OCI-LY7 (cell line): ENCODE data around the gene C1orf216. TPM values are rescaled to one million over a fixed set of nuclear protein-coding genes. Genes with fewer than 3 reads are reported as not detected.

ENCODE experiments used
- BruUV-seq: library from RNA; stranded (reverse); fragments of 400-500 nt; replicated peaks from 2 replicates; lab custom pipeline; 2021; lab: Mats Ljungman, UMichigan
- CTCF ChIA-PET: fragments of 300-600 bp; sonication (Branson Sonifier 250); formaldehyde crosslinking; loops from one replicate; lab custom pipeline; 2022; ENCODE audit warnings: antibody characterized with exemption; ENCODE audit not compliant: unreplicated experiment; lab: Charles Lee
- POLR2A ChIA-PET: fragments of 300-600 bp; sonication (Branson Sonifier 250); formaldehyde crosslinking; loops from one replicate; lab custom pipeline; 2022; ENCODE audit warnings: antibody characterized with exemption; lab: Charles Lee
- DNase-seq: peaks from one replicate; pipeline ENCODE4 v3.0.0-alpha.2; 2015; ENCODE audit warnings: low spot score
- H2AFZ ChIP-seq: fragments of 200-600 bp; sonication (generic), shearing (Covaris generic); 2 replicates; pipeline ENCODE4 v1.6.1; 2014; ENCODE audit warnings: mild to moderate bottlenecking, antibody characterized with exemption, low read length, moderate library complexity
- H3K27ac ChIP-seq: fragments of 200-600 bp; sonication (generic); 2 replicates; pipeline ENCODE4 v1.5.1; 2014; ENCODE audit warnings: mixed run types, low read depth, mild to moderate bottlenecking, moderate library complexity, low read length, inconsistent platforms; ENCODE audit not compliant: poor library complexity, severe bottlenecking
- H3K36me3 ChIP-seq: fragments of 200-600 bp; sonication (generic); 2 replicates; pipeline ENCODE4 v1.6.1; 2014; ENCODE audit warnings: mild to moderate bottlenecking, antibody characterized with exemption, low read length, moderate library complexity, mixed read lengths; ENCODE audit not compliant: insufficient read depth
- H3K4me1 ChIP-seq: fragments of 200-600 bp; sonication (generic); 2 replicates; pipeline ENCODE4 v1.5.1; 2014; ENCODE audit warnings: mild to moderate bottlenecking, low read length; ENCODE audit not compliant: insufficient read depth, poor library complexity, severe bottlenecking
- H3K4me2 ChIP-seq: fragments of 200-600 bp; sonication (generic); 2 replicates; pipeline ENCODE4 v1.6.1; 2014; ENCODE audit warnings: mild to moderate bottlenecking, low read length
- H3K4me3 ChIP-seq: fragments of 200-600 bp; sonication (generic); 2 replicates; pipeline ENCODE4 v1.5.1; 2014; ENCODE audit warnings: mild to moderate bottlenecking, low read depth, low read length; ENCODE audit not compliant: poor library complexity, severe bottlenecking
- H3K79me2 ChIP-seq: fragments of 200-600 bp; sonication (generic); 2 replicates; pipeline ENCODE4 v1.6.1; 2016; ENCODE audit warnings: low read depth, mild to moderate bottlenecking, low read length, moderate library complexity, mixed read lengths; ENCODE audit not compliant: insufficient read depth
- H3K9me2 ChIP-seq: fragments of 200-600 bp; sonication (generic); 2 replicates; pipeline ENCODE4 v1.6.1; 2016; ENCODE audit warnings: mild to moderate bottlenecking, low read length, mixed read lengths; ENCODE audit not compliant: insufficient read depth
- H3K9me3 ChIP-seq: fragments of 200-600 bp; sonication (generic); 2 replicates; pipeline ENCODE4 v1.6.1; 2014; ENCODE audit warnings: mild to moderate bottlenecking, mixed run types, low read length, mixed read lengths
- H4K20me1 ChIP-seq: fragments of 200-600 bp; sonication (generic); 2 replicates; pipeline ENCODE4 v1.6.1; 2014; ENCODE audit warnings: mild to moderate bottlenecking, antibody characterized with exemption, low read length, moderate library complexity, mixed read lengths; ENCODE audit not compliant: insufficient read depth
- CTCF ChIP-seq: fragments of 200-600 bp; sonication (generic); conservative IDR thresholded peaks from 2 replicates; pipeline ENCODE4 v1.5.1; 2014; ENCODE audit warnings: mild to moderate bottlenecking, antibody characterized with exemption, low read length, moderate library complexity, mixed read lengths
- EZH2phosphoT487 ChIP-seq: fragments of 200-600 bp; sonication (generic); IDR thresholded peaks from 2 replicates; pipeline ENCODE4 v1.6.1; 2018; ENCODE audit warnings: low read depth, borderline replicate concordance, mild to moderate bottlenecking, mixed run types, antibody characterized with exemption, low read length, moderate library complexity, mixed read lengths
- intact Hi-C: fragments of 100-400 bp; cut with micrococcal nuclease; formaldehyde crosslinking; loops from one replicate; pipeline ENCODE4 v1.10.0; 2022; ENCODE audit not compliant: unreplicated experiment
- total RNA-seq, 2 experiments: library from RNA; depleted of rRNA in 1 of 2; stranded (reverse); fragments of >200 nt in 1 of 2; shearing (Covaris generic) in 1 of 2; gene quantifications; 2 replicates each; pipeline ENCODE4 v1.2.3, GENCODE V29; 2014 to 2022

The C1orf216 gene
- total RNA-seq, 2 experiments from 2014 or later = 8.8 to 15.3 TPM

- no peak for TF ChIP-seq CTCF
- no peak for TF ChIP-seq EZH2phosphoT487
- Histone ChIP-seq H3K9me2 (no peaks in the 10 kb centered on the region), H2AFZ (no peak overlapping the region), H3K79me2 (no peaks in the 10 kb centered on the region), H3K4me1 (no peaks in the 10 kb centered on the region), H3K9me3 (no peaks in the 10 kb centered on the region), H3K27ac (no peak overlapping the region), H3K36me3 (no peaks in the 10 kb centered on the region), H3K4me2 (no peak overlapping the region), H4K20me1 (no peaks in the 10 kb centered on the region), H3K4me3 (no peak overlapping the region)
- no TSS peak for BruUV-seq
- intact Hi-C loops = no loop called here
- ChIA-PET CTCF (no interaction called here), POLR2A (no interaction called here)
- DNase-seq = no peak
These were observed 42.9 kb downstream of the C1orf216 start for GRCh38 chr1:35675773-35676172.

- Histone ChIP-seq H3K4me1 (no peaks in the 10 kb centered on the region), H3K9me2 (no peaks in the 10 kb centered on the region), H3K4me3 (no peak overlapping the region), H3K36me3 (no peaks in the 10 kb centered on the region), H3K79me2 (no peaks in the 10 kb centered on the region), H3K9me3 (no peaks in the 10 kb centered on the region), H3K4me2 (no peak overlapping the region), H3K27ac (no peak overlapping the region), H2AFZ (no peak overlapping the region), H4K20me1 (no peaks in the 10 kb centered on the region)
- DNase-seq = no peak
- ChIA-PET CTCF (no interaction called here), POLR2A (no interaction called here)
- no TSS peak for BruUV-seq
- intact Hi-C loops = no loop called here
- TF ChIP-seq CTCF (no peak), EZH2phosphoT487 (no peak)
These were observed 44.6 kb downstream of the C1orf216 start for GRCh38 chr1:35674111-35674510.

- H3K36me3 ChIP-seq = no peaks in the 10 kb centered on the region
- no peak overlapping the region for H3K4me3 ChIP-seq
- no peak overlapping the region for H2AFZ ChIP-seq
- no peak for DNase-seq
- H3K9me2 ChIP-seq = no peaks in the 10 kb centered on the region
- intact Hi-C loops = no loop called here
- CTCF ChIA-PET = interaction anchor here (0.6 kb wide), 2 partner anchors 197 to 1599 kb away, joined by 3 to 4 read pairs; no protein-coding TSS in a partner anchor
- no peak overlapping the region for H3K4me2 ChIP-seq
- POLR2A ChIA-PET = interaction anchor here (0.6 to 0.7 kb wide), 2 partner anchors 155 to 547 kb away, joined by 3 to 4 read pairs; no protein-coding TSS in a partner anchor
- H3K27ac ChIP-seq = no peak overlapping the region
- no peaks in the 10 kb centered on the region for H3K9me3 ChIP-seq
- no peaks in the 10 kb centered on the region for H3K4me1 ChIP-seq
- TF ChIP-seq EZH2phosphoT487 = no peak
- TF ChIP-seq CTCF = no peak
- no peaks in the 10 kb centered on the region for H4K20me1 ChIP-seq
- no peaks in the 10 kb centered on the region for H3K79me2 ChIP-seq
- no TSS peak for BruUV-seq
These were observed 46.6 kb downstream of the C1orf216 start for GRCh38 chr1:35672116-35672515.
